Measurements from ENCODE around the gene AEBP2. TPM values are rescaled to one million over a fixed set of nuclear protein-coding genes. Genes with fewer than 3 reads are reported as not detected.

The AEBP2 gene
- polyA plus RNA-seq, 3 donors: 52.2 to 55.0 (median 54.2) TPM

DNA sequence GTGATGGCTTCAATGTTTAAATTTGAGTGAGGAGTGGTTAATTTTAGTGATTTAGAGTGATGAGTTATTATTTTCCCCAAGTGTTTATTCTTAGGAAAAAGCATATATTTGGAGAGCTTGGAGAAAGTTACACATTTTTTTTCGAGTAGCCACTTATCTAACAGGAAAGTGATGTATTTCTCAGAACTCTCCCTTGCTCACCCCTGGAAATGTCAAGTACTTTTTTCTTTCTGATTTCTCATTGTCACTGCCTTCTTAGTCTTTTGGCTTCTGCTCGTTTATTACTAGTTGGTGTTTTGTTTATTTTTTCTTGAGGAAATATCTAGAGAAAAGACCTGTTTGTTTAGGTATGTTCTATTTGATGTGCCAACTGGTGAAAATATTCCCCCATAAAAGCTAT, 58.8 kb downstream of the AEBP2 start:
- DNase-seq: no peak

DNA sequence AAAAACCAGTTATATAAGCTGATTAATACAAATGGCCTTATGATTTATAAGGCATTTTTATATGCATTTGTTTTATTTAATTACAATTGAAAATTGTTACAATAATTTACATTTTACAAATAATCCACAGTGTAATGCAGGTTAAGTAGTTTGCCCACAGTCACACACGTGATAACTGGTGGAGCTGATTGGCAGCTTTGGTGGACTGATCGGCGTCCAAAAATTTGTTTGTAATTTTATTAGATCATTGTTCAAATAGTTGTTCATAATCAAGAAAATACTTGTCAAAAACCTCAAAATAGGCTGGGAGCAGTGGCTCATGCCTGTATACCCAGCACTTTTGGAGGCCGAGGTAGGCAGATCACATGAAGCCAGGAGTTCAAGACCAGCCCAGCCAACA, 59.7 kb downstream of the AEBP2 start:
- no peak for DNase-seq

DNA sequence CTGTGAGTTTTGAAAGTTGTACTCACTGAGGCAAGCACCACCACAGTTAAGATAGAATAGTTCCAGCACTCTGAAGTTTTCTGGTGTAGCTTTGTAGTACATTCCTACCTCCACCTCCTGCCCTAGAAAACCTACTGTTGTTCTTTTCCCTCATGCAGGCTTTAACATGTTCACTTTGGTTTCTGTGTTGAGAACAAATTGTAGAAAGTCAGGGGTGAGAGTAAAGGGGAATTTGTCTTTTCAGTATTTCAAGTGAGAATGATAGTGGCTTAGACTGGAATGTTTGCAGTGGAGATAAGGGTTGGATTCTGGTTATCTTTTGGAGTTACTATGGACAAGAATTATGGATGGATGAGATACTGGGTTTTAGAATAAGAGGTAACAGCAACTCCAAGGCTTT, 67.2 kb downstream of the AEBP2 start:
- no peak for DNase-seq

DNA sequence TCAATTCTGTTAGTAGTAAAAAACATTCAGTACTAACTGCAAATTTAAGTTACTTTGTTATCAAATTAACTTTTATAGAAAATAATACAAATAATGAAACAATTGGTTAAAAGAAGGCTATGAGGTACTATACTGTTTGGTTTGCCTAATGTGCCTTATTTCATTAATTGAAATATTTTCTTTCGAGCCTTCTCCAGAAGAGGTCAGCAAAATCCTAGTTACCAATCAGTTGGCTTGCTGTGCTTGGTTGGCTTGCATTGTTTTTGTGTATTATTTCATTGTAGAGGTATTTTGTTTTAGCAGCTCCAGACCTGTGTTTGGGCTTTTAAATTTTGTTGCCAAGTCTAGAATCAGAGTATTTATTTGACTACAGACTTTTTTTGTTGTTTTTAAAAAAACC, 68.5 kb downstream of the AEBP2 start:
- peak; percentile 29 for DNase-seq

DNA sequence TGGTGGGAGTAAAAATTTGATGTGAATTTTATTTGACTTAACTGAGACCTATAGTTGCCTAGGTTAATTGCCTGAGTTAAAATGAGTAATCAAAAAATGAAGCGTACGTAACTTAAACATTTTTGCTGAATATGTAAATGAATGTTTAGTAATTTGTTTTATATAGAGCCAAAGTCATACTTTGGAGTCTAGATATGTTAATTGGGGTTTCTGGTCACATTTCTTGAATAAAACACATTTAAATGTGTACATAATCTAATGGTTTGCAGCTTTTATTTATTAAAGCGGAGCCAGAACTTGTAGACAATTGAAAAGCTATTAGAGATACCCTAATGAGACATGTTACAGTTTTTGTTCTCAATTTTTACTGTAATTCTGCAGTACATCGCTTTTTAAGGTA, 71.2 kb downstream of the AEBP2 start:
- no peak for DNase-seq

DNA sequence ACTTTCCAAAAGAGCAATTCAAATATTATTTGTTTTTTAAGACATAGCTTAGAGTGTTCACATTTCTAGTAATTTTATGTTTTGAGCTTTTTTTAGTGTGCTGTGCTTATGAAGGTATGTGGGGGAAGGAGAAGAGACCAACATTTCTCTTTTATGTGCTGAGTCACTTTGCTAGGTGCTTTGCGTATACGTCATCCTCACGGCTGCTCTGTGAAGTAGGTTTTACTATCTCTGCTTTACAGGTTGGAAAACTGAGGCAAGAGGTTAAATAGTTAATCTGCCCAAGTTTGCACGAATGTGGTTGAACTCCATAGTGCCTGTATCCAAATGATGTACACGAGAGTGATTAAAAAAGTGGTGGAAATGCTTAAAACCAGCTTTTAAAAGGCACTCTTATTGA, 75.9 kb downstream of the AEBP2 start:
- no peak for DNase-seq

DNA sequence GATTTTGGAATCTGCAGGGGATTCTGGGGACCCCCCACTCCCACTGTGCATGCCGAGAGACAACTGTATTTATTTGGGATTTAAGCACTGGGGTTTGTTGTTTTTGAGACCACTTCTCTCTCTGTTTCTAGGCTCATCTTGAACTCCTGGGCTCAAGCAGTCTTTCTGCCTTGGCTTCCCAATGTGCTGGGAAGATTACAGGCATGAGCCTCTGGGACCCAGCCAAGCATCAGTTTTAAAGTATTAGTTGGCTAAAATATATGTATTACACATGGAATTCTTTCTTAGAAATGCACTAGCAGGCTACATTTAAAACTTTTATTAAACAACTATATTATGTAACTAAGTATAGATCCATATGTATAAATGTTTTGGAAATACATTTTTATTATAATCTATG, 78.3 kb downstream of the AEBP2 start:
- DNase-seq: no peak

DNA sequence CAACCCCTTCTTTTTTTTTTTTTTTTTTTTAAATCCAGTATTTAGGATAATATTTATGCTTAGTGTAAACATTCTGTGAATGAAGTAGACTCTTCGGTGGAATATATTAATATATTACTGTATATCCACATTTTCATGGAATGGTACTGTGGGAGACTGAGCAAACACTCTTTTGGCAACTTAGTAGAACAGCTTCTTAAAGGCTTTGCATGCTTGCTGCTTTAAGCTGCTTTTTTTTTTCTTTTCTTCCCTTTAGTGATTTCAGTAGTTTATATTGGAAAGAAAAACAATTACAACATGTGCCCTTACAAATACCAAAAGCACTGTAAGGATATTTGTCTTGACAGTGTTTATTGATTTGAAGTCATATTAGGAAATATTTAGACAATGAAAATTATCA, 78.9 kb downstream of the AEBP2 start:
- DNase-seq: no peak

DNA sequence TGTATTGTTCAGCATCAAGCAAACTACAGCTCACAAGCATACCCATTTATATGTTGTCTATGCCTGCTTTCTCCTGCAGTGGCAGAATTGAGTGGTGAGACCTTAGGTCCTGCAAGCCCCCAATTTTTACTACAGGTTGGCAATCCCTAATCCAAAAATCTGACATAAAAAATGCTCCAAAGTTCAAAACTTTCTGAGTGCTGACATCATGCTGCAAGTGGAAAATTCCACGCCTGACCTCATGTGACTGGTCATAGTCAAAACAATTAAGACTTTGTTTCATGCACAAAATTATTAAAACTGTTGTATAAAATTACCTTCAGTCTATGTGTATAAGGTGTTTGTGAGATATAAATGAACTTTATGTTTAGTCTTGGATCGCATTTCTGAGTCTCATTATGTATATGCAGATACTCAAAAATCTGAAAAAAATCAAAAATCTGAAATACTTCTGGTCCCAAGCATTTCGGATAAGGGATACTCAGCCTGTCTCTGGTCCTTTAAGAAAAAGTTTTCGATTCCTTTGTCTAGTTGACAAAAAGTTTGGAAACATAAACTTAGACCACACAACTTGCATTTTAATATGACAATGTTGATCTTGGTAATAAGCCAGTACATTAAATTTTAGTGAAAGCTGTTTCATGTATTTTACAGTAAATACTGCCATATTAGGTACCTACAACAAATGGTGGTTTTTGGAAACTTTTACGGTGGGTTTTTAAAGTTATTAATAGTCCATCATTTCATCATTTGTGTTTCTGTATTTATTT, 81.5 kb downstream of the AEBP2 start:
- peak; percentile 41 for DNase-seq

DNA sequence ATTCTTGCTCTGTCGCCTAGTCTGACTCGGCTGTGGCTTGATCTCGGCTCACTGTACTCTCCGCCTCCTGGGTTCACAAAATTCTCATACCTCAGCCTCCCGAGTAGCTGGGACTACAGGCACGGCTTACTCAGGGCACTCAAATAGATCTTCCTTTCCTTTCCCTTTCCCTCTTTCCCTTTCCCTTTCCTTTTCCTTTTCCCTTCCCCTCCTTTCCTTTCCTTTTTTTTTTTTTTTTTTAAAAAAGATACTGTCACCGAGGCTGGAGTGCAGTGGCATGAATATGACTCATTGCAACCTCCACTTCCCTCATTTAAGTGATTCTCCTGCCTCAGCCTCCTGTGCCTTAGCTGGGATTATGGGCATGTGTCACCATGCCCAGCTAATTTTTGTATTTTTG, 86.0 kb downstream of the AEBP2 start:
- DNase-seq: no peak

DNA sequence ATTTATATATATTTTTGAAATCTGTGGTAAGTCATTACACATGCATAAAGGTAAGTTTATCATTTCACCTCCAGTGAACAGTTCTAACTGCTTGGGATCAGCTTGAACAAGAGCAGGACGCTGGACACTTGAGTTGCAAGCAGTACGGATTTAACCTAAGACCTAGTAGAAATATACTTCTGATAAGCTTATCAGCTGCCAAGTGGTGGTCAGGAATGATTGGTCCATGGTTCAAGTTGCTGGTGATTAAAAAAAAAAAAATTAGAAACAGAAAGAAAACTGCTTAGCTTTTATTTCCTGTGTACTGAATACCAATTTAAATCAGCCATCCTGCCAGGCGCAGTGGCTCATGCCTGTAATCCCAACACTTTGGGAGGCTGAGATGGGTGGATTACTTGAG, 88.6 kb downstream of the AEBP2 start:
- no peak for DNase-seq

DNA sequence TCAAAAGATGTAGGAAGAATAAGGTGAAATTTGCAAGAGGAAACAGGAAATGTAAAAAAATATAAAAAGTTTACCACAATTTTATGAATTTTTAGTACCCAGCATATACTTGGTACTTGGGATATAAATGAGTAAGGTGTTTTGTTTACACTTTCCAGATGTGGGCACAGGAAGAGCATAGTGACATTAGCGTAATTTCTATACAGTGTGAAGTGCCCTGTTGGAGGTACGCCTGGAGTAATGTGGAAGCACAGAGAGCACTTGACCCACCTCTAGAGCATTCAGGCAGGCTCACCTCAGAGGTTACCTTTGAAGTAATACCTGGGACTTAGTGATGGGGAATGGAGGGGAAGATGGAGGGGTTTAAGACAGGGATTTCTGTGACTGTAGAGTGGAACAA, 89.5 kb downstream of the AEBP2 start:
- DNase-seq: no peak

DNA sequence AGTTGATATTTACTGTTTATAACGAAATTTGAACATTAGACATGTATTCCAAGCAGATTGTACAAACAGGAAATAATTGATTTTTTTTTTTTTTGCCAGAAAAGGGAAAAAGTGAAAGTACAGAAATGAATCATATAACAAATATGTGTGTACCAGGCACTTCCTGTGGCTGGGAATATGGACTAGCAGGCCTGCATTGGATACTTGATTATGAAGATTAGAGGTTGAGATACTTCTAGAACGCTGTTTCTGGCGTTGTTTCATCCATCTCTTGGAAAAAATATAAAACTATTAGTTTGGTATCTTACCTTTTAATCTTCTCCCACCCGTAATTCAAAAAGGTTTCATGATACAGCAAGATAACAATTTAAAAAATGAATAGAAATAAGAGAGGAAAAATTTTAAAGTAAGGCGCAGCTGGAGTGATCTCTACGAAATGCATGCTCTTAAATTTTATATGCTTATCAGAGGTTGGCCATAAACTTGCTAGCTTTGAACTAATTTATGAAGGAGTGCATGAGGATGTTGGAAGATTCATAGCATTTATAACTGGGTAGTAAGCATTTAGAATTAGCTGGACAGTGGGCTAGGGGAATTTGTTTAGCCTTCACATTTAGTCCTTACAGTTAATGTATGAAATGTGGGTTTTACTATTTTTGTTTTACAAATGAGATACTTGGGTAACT, 90.8 kb downstream of the AEBP2 start:
- no peak for DNase-seq

DNA sequence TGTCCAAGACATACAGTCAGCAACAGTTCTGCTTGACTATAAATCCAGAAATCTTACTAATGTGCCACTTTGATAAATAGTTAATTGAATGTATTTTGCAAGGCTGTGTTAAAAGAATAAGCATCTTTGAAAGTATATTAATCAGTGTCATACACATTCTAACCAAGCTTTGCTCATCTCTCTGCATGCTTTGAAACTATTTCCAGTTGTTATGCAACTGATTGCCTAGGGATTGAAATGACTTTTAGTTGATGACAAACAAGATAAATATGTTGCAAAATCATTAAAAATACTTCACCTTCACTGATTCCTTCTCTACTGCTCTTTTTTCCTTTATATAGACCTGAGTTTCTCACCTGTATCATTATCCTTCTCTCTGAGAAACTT, 91.3 kb downstream of the AEBP2 start:
- DNase-seq: no peak

DNA sequence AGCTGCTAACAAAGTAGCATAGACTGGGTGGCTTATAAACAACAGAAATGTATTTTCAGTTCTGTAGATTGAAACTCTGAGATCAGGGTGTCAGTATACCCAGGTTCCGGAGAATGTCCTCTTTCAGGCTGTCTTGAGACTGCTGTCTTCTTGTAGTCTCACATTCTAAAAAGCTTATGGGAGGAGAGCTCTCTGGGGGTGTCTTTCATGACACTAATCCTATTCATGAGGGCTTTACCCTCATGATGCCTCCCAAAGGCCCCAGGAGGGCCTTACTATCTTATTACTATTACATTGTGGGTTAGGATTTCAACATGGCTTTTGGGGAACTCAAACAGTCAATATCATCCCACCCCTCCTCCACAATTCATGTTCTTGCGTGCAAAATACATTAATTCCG, 94.3 kb downstream of the AEBP2 start:
- no peak for DNase-seq

DNA sequence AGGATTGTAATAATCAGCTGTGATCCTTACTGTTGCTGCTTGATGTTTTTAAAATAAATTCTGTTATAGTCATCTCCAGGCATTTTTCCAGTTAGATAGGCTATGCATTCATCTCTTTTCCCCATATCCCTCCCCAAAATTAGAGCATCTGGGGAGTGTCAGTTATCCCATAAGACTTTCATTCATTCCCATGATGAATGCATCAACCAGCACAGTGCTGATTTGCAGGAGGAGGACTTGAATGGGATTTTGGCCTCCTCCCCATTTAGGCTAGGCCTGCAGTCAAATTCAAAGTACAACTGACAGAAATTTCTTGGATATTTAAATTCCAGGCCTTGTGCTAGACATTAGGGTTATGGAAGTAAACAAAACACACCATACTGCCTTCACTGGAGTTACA, 99.8 kb downstream of the AEBP2 start:
- DNase-seq: no peak

DNA sequence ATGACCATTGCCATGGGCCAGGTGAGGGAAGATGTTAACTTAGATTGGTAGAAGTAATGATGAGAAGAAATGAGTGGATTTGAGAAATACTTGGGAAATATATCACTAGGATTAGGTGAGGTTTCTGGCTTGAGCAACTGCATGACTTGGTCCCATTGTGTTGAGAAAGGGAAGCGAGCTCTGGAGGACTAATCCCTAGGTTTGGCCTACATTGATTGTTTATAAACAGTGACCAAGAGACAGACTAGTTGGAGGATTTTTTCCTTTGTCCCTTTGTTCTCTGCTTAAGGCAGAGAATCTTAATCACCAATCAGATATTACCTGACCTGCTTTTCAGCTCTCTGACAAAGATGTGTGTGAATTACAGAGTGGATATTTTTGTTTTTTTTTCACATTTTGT, 100.5 kb downstream of the AEBP2 start:
- DNase-seq: no peak

DNA sequence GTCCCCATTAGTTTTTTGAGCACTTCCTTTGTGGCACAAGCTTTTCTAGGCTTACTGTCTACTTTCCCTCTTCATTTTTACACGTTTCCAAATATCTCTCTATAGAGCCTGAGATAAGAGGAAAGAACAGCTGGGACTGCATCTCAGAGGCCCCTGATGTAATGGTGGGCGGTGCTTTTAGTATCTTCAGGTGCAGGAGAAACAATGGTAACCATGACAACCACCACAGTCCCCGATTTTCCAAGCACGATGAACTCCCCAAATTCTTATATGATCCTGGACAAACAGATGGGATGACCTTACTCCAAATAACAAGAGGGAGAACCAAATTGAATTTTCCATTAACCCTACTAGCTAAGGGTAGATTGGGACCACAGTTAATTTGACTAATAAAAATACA, 103.3 kb downstream of the AEBP2 start:
- no peak for DNase-seq

DNA sequence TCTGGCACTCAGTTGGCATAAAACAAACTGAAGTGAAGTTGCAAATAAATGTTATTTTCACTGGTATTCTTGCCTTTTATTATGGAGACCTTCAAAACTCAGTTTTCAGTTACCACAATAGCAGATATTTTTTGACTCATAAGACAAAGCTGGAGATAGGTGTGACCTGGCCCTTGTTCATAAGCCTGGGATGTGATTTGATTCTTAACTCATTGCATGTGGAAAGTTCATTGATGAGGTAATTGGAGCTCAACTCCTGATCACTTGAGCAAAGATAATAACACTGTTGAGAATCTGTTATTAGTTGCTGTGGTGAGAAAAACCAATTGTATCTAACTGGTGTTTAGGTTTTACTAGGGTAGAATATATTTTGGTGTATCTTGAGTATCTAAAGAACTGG, 105.1 kb downstream of the AEBP2 start:
- DNase-seq: no peak

DNA sequence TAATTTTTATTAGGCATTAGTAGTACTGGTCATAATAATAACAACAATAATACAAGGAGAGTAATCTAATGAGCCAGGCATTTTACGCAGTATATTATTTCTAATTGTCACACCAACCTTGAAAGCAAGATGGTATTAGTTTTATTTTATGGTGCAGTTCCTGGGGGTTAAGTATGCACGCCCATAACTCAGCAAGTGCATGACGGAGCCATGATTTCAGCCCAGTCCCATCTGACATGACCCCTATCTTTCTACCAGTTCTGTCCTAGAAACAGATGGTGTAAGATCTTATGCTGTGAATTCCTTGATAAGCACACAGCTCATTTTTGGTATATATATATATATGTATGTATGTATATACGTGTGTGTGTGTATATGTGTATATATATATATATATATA, 106.0 kb downstream of the AEBP2 start:
- DNase-seq: no peak

DNA sequence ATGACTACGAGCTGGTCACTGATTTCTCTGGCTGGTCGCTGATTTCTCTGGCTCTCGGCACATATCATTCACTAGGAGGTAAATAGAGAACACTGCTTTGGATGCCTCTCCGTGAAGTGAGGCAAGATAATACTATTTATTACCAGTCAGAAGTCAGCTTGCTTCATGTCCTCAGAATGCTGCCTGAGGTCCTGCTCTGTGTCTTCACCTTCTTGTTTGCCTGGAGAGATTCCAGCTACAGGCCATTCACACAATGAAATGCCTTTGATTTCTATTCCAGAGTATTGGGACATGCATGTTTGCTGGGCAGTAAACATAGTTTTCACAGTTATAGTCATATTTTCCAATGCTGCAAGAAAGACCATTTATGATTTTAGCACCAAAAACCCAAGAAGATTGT, 106.7 kb downstream of the AEBP2 start:
- DNase-seq: no peak

DNA sequence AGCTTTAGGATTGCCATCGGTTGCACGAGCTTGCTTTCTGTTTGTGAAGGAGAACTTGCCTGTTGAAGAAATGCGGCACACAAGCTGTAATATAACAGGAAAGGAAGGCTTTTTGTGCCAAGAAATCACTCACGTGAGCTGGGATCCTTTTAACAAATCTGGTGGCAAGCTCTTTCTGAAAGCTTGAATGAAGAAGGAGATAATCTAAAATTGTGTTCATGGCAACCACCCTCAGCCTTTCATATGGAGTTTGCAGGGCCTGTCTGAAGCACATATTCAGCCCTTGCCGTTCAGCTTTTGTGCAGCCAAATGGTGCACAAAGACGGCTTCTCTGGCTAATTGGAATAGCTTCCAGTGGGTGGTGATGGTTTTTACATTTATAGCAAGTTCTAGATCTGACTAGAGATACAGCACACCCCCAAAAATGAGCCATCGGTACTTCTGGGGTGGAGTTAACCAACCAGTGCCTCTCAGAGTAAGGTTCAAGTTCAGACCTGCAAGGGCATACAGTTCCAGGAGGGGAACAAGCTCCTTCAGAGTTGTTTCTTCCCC, 107.4 kb downstream of the AEBP2 start:
- DNase-seq: no peak

DNA sequence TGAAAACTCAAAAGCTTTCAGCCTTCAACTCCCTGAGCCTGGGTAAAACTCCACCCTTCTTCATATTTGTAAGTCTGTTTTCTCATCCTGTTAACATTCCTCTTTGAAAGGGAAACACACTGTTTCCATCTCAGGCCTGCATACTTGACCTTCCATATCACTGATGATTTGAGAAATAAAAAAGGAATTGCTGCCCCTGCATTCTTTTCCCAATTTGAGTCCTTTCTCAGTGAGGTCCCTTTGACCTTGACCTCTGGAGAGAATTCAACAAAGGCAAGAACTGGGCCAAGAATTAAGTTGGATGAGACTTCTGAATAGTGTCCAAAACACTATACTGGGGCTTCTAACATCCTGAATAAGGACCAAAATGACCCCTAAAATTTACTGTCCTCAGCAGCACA, 108.0 kb downstream of the AEBP2 start:
- DNase-seq: peak; percentile 86

DNA sequence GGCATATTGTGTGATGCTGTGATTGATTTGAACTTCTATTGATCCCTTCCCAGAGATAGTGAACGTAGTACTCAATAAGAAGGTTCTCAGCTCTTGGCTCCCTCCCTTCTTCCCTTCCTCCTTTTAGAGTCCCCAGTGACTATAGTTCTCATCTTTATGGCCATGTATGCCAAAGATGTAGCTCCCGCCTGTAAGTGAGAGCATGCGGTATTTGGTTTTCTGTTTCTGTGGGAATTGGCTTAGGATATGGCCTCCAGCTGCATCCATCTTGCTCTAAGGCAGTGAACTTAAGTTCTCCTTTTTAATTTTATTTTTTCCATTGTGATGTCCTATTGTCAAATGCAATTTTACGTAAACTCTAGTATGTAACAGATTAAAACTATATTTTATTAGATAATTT, 109.5 kb downstream of the AEBP2 start:
- no peak for DNase-seq
